Thoracic aorta (tissue), 2 donors: ENCODE data around the gene ADGRB3. TPM values are rescaled to one million over a fixed set of nuclear protein-coding genes. Genes with fewer than 3 reads are reported as not detected.

ENCODE experiments used
- ATAC-seq: fragments of 150-250 bp; one replicate; pipeline ENCODE4 v1.8.0; 2017; ENCODE audit warnings: low read depth; ENCODE audit not compliant: insufficient number of reproducible peaks, low FRiP score
- DNase-seq: peaks from one replicate; pipeline ENCODE4 v3.0.0-alpha.2; 2020; ENCODE audit warnings: low spot score
- H3K27ac ChIP-seq, 2 donors: fragments of 200-600 bp; sonication (generic); 1 replicate in 1 of 2; 2 replicates in 1 of 2; pipeline ENCODE4 v1.5.1; 2016; ENCODE audit warnings: mild to moderate bottlenecking in 2 of 2, moderate library complexity in 2 of 2
- H3K27me3 ChIP-seq: fragments of 200-600 bp; sonication (generic); replicated peaks from 2 replicates; pipeline ENCODE4 v1.6.0; 2016; ENCODE audit warnings: mild to moderate bottlenecking; ENCODE audit not compliant: insufficient read depth
- H3K36me3 ChIP-seq: fragments of 200-600 bp; sonication (generic); one replicate; pipeline ENCODE4 v1.5.1; 2016
- H3K4me1 ChIP-seq, 2 donors: fragments of 200-600 bp; sonication (generic); 1 replicate in 1 of 2; 2 replicates in 1 of 2; pipeline versions ENCODE4 v1.5.1 to v1.6.0; 2016; ENCODE audit warnings: low read depth in 2 of 2, mild to moderate bottlenecking in 1 of 2; ENCODE audit not compliant: control insufficient read depth in 1 of 2
- H3K4me3 ChIP-seq: fragments of 200-600 bp; sonication (generic); 2 replicates; pipeline ENCODE4 v1.5.1; 2016; ENCODE audit warnings: mild to moderate bottlenecking
- H3K9me3 ChIP-seq: fragments of 200-600 bp; sonication (generic); 2 replicates; pipeline ENCODE4 v1.5.1; 2016
- CTCF ChIP-seq: fragments of 200-600 bp; sonication (generic); IDR thresholded peaks from one replicate; pipeline ENCODE4 v1.5.1; 2019; ENCODE audit warnings: antibody characterized with exemption
- total RNA-seq, 2 donors: library from RNA; depleted of rRNA; stranded (reverse); fragments of >200 nt; gene quantifications; one replicate each; pipeline versions ENCODE4 v1.1.0 to v1.2.3, GENCODE V29; 2016

ADGRB3 gene
- total RNA-seq, 2 donors from 2014 or later = 2.4 to 10.1 TPM

DNA sequence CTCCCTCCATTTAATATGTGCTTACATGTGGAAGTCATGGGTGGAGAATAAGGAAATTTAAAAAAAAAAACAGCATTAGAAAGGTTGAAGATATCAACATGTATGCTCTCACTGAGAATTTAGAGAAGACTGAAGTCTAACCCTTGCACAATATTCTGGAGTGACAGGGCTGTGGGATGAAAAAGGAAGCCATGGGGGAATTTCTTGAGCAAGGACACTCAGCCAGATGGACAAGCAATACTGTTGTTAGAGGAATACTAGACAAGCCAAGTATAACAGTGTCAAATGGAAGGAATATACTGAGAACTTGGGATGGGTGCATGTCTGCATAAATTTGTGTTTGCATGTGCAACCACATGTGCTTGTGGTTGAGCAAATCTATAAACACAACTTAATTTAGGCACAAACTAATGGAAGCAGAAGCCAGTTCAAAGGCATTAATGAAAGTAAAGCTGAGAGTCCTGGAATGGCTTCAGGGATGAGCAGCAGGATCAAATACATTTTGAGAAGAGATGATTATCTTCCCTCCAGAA is 119.7 kb downstream of the ADGRB3 start:
- Histone ChIP-seq H3K36me3 (no peaks in the 10 kb centered on the region), H3K4me3 (no peak overlapping the region), H3K9me3 (no peaks in the 10 kb centered on the region), H3K27me3 (no peaks in the 10 kb centered on the region), H3K27ac (no peak overlapping the region), H3K4me1 (no peaks in the 10 kb centered on the region)
- DNase-seq (no peak), ATAC-seq (no peak)
- TF ChIP-seq CTCF = no peak

DNA sequence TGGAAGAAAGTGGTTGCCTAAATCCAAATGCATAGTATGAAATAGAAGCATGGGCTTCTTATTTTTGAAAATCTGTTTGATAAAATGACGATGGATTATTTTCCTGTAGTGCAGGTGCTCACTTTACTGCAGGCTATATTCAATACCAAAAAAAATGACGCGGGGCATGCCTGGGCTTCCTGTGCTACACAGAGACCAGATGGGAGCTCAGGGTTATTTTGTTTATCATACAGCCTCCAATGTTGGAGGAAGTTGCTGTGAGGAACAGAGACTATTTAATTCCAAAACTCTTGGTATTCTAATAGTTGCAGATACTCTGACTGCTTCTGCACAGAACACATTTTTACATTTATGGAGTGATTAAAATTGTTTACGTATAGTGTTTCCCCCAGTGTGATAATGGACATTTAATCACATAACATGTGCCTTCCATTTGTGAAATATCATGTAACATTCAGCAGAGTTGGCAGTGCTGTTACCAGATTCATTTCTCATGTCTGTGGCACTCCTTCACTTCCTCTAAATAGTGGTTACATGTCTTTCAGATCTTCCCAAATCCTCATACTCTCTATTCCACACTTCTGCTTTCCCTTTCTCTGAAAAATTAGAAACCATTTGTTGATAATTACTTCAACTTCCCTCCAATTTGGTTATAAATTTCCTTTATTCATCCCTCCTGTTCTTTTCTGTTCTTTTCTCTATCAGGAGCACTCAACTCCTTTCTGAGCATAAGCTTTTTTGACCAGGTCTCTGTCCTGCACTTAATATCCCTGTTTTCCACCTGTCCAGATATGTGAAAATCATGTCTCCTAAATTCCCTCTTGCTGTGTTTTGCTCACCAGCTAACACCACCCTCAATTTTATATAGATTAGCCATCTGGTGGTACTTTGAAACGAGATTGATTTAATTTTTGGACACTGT is 121.6 kb downstream of the ADGRB3 start:
- H3K4me3 ChIP-seq = no peak overlapping the region
- no peaks in the 10 kb centered on the region for H3K9me3 ChIP-seq
- H3K4me1 ChIP-seq = no peaks in the 10 kb centered on the region
- H3K27ac ChIP-seq = no peak overlapping the region
- no peak for ATAC-seq
- H3K36me3 ChIP-seq = no peaks in the 10 kb centered on the region
- H3K27me3 ChIP-seq = no peaks in the 10 kb centered on the region
- no peak for DNase-seq
- TF ChIP-seq CTCF = no peak

GRCh38 chr6:68757821-68758220 is 122.7 kb downstream of the ADGRB3 start:
- no peak overlapping the region for H3K4me3 ChIP-seq
- no peaks in the 10 kb centered on the region for H3K27me3 ChIP-seq
- H3K9me3 ChIP-seq = no peaks in the 10 kb centered on the region
- H3K27ac ChIP-seq = no peak overlapping the region
- ATAC-seq = no peak
- H3K36me3 ChIP-seq = no peaks in the 10 kb centered on the region
- TF ChIP-seq CTCF = no peak
- H3K4me1 ChIP-seq = no peaks in the 10 kb centered on the region
- no peak for DNase-seq

GRCh38 chr6:68758559-68758958 is 123.5 kb downstream of the ADGRB3 start:
- DNase-seq (no peak), ATAC-seq (no peak)
- no peaks in the 10 kb centered on the region for H3K4me1 ChIP-seq
- H3K9me3 ChIP-seq = no peaks in the 10 kb centered on the region
- no peaks in the 10 kb centered on the region for H3K27me3 ChIP-seq
- TF ChIP-seq CTCF = no peak
- H3K36me3 ChIP-seq = no peaks in the 10 kb centered on the region
- no peak overlapping the region for H3K4me3 ChIP-seq
- H3K27ac ChIP-seq = no peak overlapping the region

- Histone ChIP-seq H3K4me1 (no peaks in the 10 kb centered on the region), H3K27me3 (no peaks in the 10 kb centered on the region), H3K4me3 (no peak overlapping the region), H3K27ac (no peak overlapping the region), H3K9me3 (no peaks in the 10 kb centered on the region), H3K36me3 (no peaks in the 10 kb centered on the region)
- TF ChIP-seq CTCF = no peak
- ATAC-seq (no peak), DNase-seq (no peak)
Observed at GRCh38 chr6:68760485-68760884, 125.4 kb downstream of the ADGRB3 start.
